ENCODE results near the gene SUCLG2.

Gene SUCLG2

GRCh38 chr3:67361770-67362169, 292.6 kb downstream of the SUCLG2 start:
- H3K4me3 ChIP-seq (ENCODE audit: low read depth in 1 of 2, low read length in 1 of 2) = no peak overlapping the region
- no peaks in the 10 kb centered on the region for H3K4me1 ChIP-seq (ENCODE audit: control insufficient read depth in 1 of 2, insufficient read depth in 1 of 2, low read depth in 1 of 2, low read length in 1 of 2)
- H3K9me3 ChIP-seq = no peaks in the 10 kb centered on the region
- TF ChIP-seq CTCF (IDR thresholded peaks at IDR 0.05) = no peak
- no peak overlapping the region for H3K27ac ChIP-seq
- no peaks in the 10 kb centered on the region for H3K27me3 ChIP-seq
- no peaks in the 10 kb centered on the region for H3K36me3 ChIP-seq

- no peaks in the 10 kb centered on the region for H3K36me3 ChIP-seq
- H3K4me3 ChIP-seq (ENCODE audit: low read depth in 1 of 2, low read length in 1 of 2) = no peak overlapping the region
- no peak overlapping the region for H3K27ac ChIP-seq
- no peaks in the 10 kb centered on the region for H3K9me3 ChIP-seq
- H3K27me3 ChIP-seq = no peaks in the 10 kb centered on the region
- no peak for TF ChIP-seq CTCF (IDR thresholded peaks at IDR 0.05)
- no peaks in the 10 kb centered on the region for H3K4me1 ChIP-seq (ENCODE audit: control insufficient read depth in 1 of 2, insufficient read depth in 1 of 2, low read depth in 1 of 2, low read length in 1 of 2)
Observed at GRCh38 chr3:67361323-67361722, 293.1 kb downstream of the SUCLG2 start.

GRCh38 chr3:67357610-67358458, 296.6 kb downstream of the SUCLG2 start:
- H3K27ac ChIP-seq = no peak overlapping the region
- no peaks in the 10 kb centered on the region for H3K9me3 ChIP-seq
- H3K36me3 ChIP-seq = no peaks in the 10 kb centered on the region
- H3K4me3 ChIP-seq (ENCODE audit: low read depth in 1 of 2, low read length in 1 of 2) = no peak overlapping the region
- no peaks in the 10 kb centered on the region for H3K27me3 ChIP-seq
- TF ChIP-seq CTCF (IDR thresholded peaks at IDR 0.05) = no peak
- H3K4me1 ChIP-seq (ENCODE audit: control insufficient read depth in 1 of 2, insufficient read depth in 1 of 2, low read depth in 1 of 2, low read length in 1 of 2) = no peaks in the 10 kb centered on the region

- no peak overlapping the region for H3K4me3 ChIP-seq (ENCODE audit: low read depth in 1 of 2, low read length in 1 of 2)
- no peaks in the 10 kb centered on the region for H3K9me3 ChIP-seq
- H3K4me1 ChIP-seq (ENCODE audit: control insufficient read depth in 1 of 2, insufficient read depth in 1 of 2, low read depth in 1 of 2, low read length in 1 of 2) = no peaks in the 10 kb centered on the region
- H3K36me3 ChIP-seq = no peaks in the 10 kb centered on the region
- TF ChIP-seq CTCF (IDR thresholded peaks at IDR 0.05) = no peak
- no peaks in the 10 kb centered on the region for H3K27me3 ChIP-seq
- no peak overlapping the region for H3K27ac ChIP-seq
Observed at GRCh38 chr3:67349551-67350174, 304.7 kb downstream of the SUCLG2 start.

GRCh38 chr3:67346081-67346480, 308.3 kb downstream of the SUCLG2 start:
- TF ChIP-seq CTCF (IDR thresholded peaks at IDR 0.05) = no peak
- H3K27ac ChIP-seq = no peak overlapping the region
- no peaks in the 10 kb centered on the region for H3K4me1 ChIP-seq (ENCODE audit: control insufficient read depth in 1 of 2, insufficient read depth in 1 of 2, low read depth in 1 of 2, low read length in 1 of 2)

More at GRCh38 chr3:67346081-67346480, 308.3 kb downstream of the SUCLG2 start:
- Histone ChIP-seq H3K9me3 (no peaks in the 10 kb centered on the region), H3K36me3 (no peaks in the 10 kb centered on the region), H3K27me3 (no peaks in the 10 kb centered on the region), H3K4me3 (ENCODE audit: low read depth in 1 of 2, low read length in 1 of 2) (no peak overlapping the region)

All from neutrophil (primary cell).